ENCODE results near the gene PRKN.

The PRKN gene

DNA sequence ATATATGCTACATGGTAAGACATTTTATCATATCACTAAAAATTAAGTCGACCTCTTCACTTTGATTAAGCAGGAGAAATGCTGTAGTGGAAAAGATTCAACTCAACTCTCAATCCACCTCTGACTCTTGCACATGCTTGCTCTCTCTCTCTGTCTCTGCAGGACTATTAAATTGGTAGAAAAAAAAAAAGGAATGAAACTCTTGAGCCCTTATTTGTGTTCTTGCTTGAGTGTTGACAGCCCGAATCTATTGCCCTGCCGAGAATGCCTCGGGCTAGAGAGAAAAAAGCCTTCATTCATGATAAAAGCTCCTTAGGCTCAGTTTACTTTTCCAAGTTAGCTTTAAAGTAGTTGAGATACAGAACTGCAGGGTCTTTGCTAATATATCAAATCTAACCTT lies 722.2 kb downstream of the PRKN start:
- no peak for DNase-seq (ENCODE audit: low read depth in 2 of 3, low spot score in 2 of 3)

DNA sequence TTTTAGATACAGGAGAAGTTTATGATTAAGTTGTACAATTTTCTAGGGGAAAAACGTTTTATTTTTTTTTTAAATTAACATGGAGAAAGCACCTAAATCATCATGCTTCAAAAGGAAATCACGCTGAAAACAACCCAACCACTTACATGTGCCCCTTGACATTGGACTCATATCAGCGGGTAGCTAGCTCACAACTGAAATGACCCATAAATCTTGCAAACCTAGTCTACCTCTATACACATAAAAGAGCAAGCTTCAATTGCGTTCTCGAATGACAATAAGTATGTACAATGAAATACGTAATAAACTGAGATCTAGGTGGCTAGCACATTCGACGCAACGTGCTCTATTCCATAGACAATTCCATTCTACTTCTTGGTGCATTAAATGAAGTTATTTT lies 730.8 kb downstream of the PRKN start:
- no peak for DNase-seq (ENCODE audit: low read depth in 2 of 3, low spot score in 2 of 3)

DNA sequence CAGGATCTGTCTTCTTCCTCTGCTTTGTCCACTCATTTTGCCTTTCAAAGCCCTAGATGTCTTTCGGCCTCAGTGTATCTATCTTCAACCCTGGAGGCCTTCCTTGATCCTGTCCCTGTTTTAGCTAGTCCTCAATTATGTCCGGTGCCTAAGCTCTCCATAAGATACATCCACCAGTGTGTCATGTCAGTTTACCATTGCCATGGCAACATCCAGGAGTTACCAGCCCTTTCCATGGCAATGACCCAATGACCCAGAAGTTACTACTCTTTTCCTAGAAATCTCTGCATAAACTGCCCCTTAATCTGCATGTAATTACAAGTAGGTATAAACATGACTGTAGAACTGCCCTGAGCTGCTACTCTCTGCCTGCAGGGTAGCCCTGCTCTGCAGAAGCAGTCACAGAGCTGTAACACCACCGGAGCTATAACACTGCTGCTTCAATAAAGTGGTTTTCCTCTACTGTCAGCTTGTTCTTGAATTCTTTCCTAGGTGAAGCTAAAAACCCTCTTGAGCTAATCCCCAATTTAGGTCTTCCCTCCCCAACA lies 741.6 kb downstream of the PRKN start:
- no peak for DNase-seq (ENCODE audit: low read depth in 2 of 3, low spot score in 2 of 3)

DNA sequence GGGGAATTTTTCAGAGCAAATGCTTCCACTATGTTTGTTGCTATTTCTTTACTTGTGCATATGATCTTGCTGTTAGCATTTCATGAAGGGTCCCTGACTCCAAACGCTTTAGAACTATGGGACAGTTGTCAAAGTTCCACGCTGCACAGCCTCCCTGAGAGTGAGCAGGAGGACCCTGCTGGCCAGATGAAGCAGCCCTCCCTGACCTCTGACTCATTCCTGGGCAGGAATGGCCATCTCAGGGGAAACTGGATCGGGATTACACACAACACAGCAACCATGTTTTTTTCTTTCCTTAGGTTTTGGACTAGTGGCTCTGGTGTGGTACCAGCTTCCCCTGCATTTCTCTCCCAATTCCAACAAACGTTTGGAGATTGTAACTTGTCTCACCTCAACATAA lies 742.9 kb downstream of the PRKN start:
- DNase-seq (ENCODE audit: low read depth in 2 of 3, low spot score in 2 of 3): no peak

DNA sequence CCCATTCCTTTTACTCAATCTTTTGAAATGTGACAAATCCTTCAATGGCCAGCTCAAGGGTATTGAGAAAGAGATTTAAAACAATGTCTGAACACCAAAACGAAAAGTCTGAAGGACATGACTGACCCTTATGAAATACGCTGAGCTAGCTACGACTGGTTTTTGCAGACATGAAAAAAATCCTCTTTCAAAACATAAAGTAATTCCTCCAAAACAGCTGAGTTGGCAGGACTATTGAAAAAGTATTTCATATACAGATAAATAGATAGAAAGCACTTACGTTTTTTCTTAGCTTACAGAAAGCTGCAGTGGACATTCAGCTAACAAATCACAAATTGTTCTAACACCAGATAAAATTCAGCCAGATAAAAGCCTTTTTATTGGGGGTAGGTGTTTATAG lies 751.0 kb downstream of the PRKN start:
- no peak for DNase-seq (ENCODE audit: low read depth in 2 of 3, low spot score in 2 of 3)

DNA sequence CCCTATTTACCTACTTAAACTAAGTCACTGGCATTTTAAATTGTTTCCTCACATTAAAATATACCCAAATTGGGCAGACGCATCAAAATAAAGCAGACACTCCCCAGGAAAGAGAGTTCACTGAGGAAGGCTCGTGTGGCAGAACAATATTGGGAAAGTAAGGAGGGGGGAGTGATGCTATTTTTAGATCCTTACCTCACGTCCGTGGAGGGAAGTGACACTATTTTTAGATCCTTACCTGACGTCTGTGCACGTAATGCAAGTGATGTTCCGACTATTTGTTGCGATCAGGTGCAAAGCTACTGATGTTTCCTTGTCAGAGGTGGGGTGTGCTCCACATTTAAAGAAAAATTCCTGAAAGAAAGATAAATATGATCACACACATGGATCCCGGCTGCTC lies 754.5 kb downstream of the PRKN start:
- DNase-seq (ENCODE audit: low read depth in 2 of 3, low spot score in 2 of 3): no peak

DNA sequence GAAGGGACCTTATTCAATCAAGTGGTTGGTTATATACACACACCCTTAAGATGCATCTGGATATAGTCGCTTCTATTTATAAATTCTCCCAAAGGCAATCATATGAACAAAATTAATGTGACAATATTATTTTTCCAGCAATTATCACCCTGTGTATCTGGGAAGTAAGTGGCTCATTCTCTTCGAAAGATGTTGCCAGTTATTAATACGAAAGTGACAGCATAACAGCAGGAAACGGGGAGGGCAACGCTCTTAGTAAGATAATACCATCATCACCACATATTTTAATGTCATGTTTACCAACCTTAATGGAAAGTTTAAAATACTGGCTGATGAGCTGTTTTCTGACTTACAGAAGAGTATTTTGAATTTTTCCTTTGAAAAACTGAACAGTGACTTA lies 756.5 kb downstream of the PRKN start:
- DNase-seq (ENCODE audit: low read depth in 2 of 3, low spot score in 2 of 3): no peak

DNA sequence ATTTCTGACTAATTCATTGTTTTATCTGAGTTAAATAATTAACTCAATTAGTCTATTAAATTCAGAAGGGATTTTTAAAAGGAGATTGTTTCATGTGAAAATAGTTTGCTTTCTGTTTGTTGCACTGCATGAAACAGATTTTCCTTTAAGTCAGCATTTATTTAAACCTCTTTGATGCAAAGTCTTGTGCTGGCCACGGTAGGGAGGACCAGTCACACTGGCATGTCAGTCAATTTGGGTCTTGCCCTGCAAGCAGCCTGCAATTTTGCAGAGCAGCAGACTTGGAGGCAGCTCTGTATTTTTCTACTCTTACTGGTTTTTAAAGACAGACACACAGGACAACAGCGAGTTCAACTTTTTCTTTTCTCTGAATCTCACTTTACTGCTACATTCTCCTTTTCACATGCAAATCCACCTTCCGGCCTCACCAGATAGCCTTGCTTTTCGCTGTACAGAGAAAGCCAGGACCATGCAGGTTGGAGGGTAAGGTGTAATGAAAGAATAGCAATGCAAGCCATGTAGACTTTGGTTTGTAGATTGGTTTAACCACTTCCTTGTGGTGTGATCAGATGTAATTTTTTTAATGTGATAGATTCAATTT lies 763.8 kb downstream of the PRKN start:
- DNase-seq (ENCODE audit: low read depth in 2 of 3, low spot score in 2 of 3): no peak

DNA sequence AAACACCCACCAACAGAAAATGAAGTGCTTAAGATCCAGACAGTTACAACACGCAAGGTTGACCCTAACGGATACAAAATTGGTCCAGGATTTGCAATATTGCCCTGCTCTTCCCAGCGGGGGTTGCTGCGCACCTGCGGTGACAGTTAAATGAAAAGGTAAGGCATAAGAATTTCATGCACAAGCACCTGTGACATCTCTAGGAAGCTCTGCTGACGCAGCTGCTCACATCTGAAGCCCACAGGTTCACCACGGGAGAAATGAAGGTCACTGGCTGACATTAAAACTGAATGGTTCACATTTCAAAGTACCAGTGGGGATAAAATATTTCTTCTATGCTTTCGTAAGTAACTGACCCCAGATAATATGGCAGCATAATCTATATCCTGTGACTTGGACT lies 764.4 kb downstream of the PRKN start:
- DNase-seq (ENCODE audit: low read depth in 2 of 3, low spot score in 2 of 3): no peak

DNA sequence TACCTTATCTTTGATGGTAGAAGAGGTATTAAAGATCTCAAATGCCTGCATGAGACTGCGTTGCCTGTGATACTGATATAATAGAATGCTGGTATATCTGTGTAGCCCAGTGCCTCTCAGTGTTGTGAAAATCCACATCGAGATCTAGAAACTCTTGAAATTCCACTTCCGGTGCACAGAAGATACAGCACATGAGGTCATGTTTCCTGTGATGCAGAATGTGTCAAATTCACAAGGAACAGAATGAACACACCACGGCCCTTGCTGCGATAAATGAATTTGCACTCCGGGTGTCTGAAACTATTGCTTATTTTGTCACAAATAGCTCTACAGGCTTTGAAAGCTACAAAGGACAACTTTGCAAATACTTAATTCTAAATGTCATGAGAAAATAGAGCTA lies 765.8 kb downstream of the PRKN start:
- DNase-seq (ENCODE audit: low read depth in 2 of 3, low spot score in 2 of 3): no peak

DNA sequence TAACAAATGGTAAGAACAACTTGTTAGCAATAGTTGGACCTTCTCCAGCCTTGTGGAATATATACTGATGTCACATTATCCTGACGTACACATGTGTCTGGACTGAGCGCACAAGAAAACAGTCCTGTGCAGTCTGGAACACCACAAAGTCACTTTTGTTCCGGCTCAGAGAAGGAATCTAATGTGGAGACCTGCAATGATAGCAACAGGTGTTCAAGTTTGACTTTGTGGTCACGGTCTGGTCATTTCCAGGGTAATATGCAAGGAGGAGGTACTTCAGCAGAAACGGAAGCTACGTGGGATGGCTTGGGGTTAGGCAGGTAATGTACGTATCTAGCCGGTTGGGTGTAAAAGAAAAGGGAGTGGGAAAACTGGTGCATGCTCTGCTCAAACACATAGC lies 766.5 kb downstream of the PRKN start:
- no peak for DNase-seq (ENCODE audit: low read depth in 2 of 3, low spot score in 2 of 3)

DNA sequence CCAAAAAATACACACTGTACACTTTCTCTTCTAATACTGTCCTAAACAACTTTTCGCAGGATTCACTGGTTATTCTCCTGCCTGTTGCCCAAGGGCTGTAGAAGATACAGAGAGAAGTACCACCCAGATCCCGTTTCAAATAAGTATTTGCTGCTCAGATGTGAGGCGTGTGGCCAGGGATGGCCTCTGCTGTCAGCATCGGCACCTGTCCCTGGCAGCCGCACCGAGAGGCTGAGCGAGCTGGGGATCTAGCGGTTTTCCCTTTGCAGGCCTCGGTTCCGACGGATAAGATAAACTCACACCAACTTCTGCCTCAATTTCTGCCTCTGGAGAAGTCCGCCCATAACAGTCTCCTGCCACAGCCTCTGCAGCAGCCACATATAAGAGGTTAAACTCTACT lies 768.5 kb downstream of the PRKN start:
- no peak for DNase-seq (ENCODE audit: low read depth in 2 of 3, low spot score in 2 of 3)

DNA sequence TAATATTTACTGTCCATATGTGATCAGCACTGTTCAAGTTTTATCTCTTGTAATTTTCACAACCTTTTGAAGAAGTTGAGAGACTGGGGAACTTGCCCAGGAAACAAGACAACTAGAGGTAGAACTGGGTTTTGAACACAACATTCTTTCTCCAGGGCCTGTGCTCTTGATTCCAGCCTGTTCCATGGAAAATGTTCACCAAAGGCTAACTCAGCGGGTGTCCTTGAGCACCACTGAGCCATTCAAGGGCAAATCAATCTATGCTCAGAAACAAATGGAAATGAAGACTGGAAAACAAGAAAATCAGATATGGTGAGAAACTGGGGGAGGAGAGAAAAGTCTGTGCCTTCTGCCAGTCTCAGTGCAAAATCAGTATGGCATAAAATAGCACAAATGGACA lies 771.5 kb downstream of the PRKN start:
- no peak for DNase-seq (ENCODE audit: low read depth in 2 of 3, low spot score in 2 of 3)

DNA sequence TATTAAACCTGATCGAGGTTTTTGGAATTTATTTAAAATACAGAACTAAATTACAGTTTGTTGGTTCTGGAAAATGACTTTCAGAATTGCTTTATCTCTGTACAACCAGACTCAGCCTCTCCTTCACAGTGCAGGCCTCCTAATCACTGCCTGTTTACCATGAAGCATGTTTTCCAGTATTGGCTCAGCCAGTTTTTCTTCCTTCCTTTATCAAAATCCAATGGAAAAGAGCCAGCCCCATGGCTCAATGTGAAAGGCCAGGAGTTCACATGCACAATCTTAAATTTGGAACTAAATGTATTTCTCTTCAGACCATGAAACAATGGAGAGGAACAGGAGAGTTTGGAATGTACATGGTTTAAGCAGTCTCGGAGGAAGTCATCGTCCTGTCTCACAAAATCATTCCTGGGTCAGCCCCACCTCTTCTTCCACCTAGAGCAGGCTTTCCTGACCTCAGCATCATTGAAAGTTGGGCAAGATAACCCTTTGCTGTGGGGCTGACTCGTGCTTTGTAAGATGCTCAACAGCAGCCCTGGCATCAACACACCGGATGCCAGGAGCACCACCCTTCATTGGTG lies 772.8 kb downstream of the PRKN start:
- no peak for DNase-seq (ENCODE audit: low read depth in 2 of 3, low spot score in 2 of 3)

DNA sequence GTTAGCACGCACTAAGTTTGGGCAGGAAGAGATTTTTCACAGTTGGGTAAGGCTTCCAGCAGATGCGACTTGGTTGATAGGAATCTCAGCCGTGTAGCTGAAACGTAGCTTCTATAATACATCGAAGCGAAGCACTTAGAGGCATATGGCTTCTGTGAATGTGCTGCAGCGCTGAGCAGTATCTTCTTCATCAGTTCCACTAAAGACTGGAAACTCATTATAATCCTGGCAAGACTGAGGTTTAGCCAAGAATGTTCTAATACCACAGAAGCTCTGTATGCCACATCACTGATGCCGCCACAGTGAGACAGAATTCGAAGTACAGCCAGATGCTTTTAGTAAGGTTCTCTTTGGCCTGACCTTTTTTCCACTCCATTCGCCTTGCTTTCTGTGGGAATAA lies 773.5 kb downstream of the PRKN start:
- DNase-seq (ENCODE audit: low read depth in 2 of 3, low spot score in 2 of 3): no peak

DNA sequence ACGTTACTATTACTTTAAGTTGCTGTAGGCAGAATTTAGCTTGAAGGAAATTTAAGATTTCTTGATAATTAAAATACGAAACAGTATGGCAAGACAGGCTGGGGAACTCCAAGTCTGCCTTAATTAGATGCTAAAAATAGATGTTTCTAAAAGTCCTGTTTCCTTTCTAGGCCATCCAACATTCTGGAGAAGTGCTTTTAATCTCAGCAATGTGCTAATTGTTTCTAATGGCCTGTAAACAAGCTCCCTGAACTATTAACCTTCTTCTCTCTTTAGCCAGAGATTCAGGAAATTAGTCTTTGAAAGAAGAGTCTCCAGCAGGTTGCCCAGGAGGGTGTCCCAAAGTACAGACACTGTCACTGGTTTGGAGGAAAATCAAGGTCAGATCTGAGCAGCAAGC lies 776.4 kb downstream of the PRKN start:
- no peak for DNase-seq (ENCODE audit: low read depth in 2 of 3, low spot score in 2 of 3)

DNA sequence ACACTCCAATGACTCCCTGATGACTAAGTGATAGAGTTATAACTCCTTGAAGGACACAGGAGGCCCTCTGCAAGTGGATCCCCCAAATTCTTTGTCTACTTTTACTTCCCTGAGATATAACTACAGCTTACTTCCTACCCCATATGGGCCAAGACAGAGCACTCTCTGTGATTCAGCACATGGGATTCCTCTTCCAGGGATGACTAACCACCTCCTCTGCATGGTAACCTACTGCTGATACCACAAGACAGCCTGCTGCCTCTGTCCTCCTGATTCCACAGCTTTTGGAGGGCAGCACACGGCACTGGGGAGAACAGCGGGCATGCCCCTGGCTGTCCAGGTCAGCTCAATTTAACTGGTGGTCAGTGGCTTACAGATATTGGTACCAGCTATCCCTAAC lies 778.0 kb downstream of the PRKN start:
- no peak for DNase-seq (ENCODE audit: low read depth in 2 of 3, low spot score in 2 of 3)

DNA sequence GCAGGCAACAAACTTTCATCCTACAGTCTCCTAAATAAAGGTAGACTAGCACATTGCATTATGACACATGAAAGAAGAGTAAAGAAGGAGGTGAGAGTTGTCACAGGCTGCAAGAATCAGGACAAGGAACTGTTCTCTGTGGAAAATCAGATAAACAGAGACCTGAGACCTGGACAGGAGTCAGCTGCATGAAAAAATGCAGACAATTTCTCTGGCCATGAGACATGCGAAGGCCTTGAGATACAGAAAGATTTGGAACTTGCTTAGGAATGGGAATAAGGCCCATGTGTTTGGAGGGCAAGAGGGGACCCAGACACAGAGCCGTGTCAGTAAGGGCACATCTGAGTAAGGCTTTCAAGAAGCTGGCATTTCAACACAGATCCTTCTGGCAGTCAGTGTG lies 779.1 kb downstream of the PRKN start:
- no peak for DNase-seq (ENCODE audit: low read depth in 2 of 3, low spot score in 2 of 3)

DNA sequence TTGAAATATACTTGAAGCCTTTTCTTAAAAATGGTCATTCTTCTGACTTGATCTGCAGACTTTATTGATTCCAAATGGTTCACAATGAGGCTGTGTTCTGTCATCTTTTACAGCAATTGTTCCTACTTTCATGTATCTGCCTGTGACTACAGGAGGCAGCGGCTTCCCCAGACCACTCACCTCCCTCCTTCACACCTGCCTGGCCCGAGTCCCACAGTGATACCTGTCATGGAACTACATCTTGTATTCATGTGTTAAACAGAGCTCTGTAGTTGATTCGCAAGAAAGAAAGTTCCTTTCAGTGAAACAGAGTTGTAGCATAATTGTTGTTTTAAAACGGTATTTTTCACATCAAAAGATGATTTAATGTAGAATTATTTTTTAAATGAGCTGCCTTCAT lies 780.2 kb downstream of the PRKN start:
- DNase-seq (ENCODE audit: low read depth in 2 of 3, low spot score in 2 of 3): no peak

DNA sequence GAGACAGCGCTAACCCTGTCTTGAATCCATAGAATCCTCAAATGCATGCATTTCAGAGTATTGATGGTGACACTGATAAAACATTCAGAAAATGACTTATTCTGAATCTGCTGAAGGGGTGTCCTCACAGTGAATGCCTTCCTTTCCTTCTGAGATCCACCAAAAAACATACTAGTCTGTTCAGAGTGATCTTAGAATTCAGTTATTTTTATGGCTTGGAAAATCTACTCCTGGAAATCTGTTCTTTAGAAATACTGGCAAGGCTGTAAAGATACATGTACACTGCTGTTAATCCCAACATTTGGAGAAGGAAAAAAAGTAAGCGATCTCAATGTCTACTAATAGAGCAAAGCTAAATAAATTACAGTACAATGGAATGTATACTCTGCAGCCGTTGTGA lies 781.1 kb downstream of the PRKN start:
- no peak for DNase-seq (ENCODE audit: low read depth in 2 of 3, low spot score in 2 of 3)

DNA sequence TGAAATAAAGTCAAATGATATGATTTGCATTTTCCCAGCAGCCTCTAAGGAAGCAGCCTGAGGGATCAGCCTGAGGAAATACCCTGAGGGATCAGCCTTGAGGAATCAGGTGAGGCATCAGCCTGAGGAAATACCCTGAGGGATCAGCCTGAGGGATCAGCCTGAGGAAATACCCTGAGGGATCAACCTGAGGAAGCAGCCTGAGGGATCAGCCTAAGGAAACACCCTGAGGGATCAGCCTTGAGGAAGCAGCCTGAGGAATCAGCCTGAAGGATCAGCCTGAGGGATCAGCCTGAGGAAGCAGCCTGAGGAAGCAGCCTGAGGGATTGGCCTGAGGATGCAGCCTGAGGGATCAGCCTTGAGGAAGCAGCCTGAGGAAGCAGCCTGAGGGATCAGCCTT lies 784.0 kb downstream of the PRKN start:
- no peak for DNase-seq (ENCODE audit: low read depth in 2 of 3, low spot score in 2 of 3)

DNA sequence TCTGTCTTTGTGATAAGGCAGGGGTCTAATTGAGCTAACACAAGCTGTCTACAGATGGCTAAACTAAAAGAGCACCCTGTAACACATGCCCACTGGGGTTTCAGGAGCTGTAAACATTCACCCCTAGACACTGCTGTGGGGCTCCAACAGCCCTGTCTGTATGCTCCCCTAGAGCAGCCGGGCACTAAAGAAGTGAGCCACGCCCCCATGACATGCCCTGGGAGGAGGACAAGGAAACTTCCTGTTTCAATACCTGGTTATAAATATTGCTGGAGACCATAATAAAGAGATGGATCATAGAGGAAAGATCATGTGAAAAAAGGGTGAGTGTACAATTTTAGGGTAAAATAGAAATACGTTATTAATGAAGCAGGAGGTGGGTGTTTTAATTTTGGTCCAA lies 786.0 kb downstream of the PRKN start:
- DNase-seq (ENCODE audit: low read depth in 2 of 3, low spot score in 2 of 3): no peak

DNA sequence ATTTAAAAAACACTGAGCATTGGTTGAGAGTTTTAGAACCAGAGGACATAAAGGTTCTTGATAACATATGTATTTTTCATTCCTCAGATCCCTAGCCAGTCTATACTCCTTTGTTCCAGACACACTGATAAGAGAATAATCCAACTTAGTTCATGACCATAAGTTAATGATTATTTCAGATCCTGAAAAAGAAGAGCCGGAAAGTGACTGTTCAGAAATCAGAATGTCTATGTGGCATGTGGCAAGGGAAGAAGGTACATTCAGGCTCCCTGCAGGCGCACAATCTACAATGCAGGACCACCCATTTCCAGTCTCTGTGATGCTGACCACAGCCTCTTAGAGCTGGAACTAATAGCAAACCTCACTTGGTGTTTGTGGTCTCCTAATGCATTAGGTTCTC lies 787.0 kb downstream of the PRKN start:
- DNase-seq (ENCODE audit: low read depth in 2 of 3, low spot score in 2 of 3): no peak

Data from activated CD8-positive, alpha-beta memory T cell treated with anti-CD3 and anti-CD28 coated beads for 48 hours (primary cell).